NCI-H2081 (cell line): ENCODE results near the gene ARRDC5.
A peak's percentile ranks its signal among the peaks of the same experiment; 100 is the strongest.
"Not testable (repeated sequence)": the region's sequence is repeated elsewhere in the genome, so short reads cannot be mapped to it uniquely, and the experiment has no call there.

Experiments used
- DNase-seq, 2 experiments: peaks; one replicate each; lab custom pipeline; 2025; lab: John Stamatoyannopoulos, UW

Gene ARRDC5

DNA sequence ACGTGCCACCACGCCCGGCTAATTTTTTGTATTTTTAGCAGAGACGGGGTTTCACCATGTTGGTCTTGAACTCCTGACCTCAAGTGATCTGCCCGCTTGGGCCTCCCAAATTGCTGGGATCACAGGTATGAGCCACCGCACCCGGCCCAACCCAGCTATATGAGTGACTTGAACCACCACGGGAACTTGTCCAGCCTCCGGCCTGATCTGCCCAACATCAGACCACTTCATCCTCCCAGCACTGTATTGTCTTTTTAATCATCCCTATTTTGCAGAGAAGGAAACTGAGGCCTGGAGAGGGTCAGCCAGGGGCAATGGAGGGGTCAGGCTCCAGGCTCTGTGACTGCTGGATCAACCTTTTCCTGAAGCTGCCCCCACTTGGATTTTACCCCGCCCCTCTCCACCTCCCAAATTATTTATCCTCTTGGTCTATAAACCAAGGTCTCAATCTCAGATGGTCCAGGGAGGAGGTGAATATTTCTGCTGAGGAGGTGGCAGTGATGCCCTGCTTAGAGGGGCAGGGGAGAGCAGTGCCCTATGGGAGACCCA is 34.3 kb downstream of the ARRDC5 start:
- DNase-seq: no peak

DNA sequence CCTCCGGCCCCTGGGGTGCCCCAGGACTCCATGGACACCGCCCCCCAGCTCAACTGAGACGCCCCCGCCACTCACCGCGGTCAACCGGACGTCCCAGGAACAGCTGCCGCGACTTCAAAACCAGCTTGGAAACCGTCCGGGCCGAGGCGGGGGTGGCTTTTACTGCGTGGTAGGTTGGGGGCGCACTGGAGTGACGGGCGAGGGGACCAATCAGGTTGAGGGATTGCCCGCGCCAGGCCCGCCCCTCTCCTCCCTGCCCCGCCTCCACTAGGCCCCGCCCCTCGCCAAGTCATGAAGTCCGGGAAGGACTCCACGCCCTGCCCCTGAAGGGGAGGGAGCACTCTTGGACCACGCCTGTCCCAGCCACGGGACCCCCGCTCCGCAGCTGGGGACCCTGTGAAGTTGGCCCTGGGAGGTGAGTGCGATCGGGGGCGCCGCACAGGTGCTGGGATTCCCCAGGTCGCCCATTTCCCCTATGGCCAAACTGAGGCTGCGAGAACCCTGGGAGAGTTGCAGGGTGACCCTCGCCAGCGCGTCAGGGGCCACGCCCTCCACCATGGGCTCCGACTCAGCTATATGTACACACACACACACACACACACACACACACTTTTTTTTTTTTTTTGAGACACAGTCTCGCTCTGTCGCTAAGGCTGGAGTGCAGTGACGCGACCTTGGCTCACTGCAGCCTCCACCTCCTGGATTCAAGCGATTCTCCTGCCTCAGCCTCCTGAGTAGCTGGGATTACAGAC is 35.0 kb downstream of the ARRDC5 start, which contains the start of gene PLIN3:
TSS of gene PLIN3 (minus strand) at position 134 of the 752 bp plus-strand sequence. CDS start 6,273 bp downstream, outside the sequence.
- DNase-seq: peak; percentile 42 to 50

DNA sequence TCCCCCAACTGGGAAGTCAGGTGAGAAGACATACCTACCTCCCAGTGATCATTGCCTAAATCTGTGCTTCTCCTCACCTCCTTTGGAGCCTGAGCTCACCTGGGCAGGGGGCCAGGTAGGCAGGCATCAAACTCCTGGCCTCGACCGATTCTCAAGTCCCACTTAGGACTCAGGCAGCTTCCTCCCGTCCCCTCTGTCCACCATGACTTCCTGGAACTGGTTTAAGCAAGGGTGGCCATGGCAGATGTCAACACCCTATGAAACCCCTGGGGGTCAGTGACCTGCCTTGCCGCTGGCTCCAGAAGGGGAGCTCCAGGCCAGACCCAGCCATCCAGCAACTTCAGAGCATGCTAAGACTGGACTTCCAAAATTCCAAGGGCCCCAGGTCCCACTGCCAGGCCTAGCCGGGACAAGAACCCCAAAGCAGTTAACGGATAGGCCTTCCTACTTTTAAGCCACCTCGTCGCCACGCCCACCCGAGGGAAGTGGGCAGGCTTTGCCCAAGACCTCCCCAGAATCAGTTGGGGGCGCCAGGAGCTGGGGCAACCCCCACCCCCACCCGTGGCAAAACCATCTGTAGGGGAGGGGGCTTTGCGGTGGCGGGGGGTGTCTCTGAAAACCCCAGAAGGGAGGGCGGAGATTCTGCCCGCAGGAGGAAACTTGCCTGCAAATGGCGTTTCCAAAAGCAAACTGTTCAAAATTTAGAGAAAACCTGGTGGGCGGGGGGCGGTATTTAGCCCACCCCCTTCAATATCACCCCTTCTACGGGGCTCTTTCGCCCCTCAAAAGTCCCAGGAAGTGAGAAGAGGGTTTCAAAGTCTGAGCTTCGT is 35.9 kb downstream of the ARRDC5 start:
- DNase-seq: no peak

DNA sequence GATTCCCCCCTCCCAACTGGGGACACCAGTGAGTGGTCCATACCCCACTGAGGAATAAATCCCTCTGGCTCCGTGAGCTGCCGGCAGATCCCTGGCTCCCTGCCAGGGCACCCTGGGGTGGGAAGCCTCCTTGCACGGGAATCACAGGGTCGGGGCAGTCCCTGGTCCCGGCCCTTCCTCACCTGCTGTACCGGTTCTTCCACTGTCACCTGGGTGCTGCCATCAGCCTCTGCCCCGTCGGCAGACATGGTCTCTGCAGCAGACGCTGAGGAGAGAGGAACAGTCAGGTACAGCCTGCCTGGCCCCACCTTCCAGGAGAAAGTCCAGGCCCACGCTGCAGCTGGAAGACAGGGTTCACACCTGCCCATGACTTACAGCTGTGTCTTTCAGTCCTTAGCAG is 41.5 kb downstream of the ARRDC5 start:
- peak in 1 of 2 experiments; percentile 13 for DNase-seq

DNA sequence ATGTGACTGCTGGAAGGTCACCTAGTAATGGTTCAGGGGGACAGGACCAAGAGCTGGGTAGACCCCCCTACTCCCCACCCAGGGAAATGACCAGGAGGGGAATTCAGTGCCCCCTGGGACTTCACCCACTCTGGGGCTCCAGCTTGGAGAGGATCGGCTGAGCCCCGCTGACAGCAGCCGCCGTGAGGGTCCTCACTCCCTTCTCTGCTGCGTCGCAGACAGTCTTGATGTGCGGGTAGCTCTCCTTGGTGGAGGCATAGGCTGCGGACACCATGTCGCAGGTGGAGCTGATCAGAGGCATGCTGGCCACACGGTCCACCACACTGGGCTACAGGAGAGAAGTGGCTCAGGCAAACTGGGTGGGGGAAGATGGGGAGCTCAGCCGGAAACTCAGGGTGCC is 43.0 kb downstream of the ARRDC5 start:
- DNase-seq: no peak

DNA sequence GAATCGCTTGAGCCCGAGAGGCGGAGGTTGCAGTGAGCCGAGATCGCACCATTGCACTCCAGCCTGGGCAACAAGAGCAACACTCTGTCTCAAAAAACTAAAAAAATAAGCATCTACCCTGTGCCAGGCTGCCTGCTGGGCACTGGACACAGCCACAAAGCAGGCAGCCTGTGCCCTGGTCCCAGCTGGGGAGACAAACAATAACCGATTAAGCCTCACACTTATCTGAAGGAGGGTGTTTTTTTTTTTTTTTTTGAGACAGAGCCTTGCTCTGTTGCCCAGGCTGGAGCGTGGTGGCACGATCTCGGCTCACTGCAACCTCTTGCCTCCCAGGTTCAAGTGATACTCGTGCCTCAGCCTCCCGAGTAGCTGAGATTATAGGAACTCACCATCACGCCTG is 46.2 kb downstream of the ARRDC5 start:
- not testable (repeated sequence) for DNase-seq

DNA sequence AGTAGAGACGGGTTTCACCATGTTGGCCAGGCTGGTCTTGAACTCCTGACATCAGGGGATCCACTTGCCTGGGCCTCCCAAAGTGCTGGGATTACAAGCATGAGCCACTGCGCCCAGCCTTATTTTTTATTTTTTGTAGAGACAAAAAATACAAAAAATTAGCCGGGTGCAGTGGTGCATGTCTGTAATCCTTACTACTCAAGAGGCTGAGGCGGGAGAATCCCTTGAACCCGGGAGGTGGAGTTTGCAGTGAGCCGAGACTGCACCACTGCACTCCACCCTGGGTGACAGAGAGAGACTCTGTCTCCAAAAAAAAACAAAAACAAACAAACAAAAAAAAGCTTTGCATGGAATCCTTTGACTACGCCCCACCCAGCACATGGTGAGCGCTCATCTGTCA is 49.2 kb downstream of the ARRDC5 start:
- not testable (repeated sequence) for DNase-seq

DNA sequence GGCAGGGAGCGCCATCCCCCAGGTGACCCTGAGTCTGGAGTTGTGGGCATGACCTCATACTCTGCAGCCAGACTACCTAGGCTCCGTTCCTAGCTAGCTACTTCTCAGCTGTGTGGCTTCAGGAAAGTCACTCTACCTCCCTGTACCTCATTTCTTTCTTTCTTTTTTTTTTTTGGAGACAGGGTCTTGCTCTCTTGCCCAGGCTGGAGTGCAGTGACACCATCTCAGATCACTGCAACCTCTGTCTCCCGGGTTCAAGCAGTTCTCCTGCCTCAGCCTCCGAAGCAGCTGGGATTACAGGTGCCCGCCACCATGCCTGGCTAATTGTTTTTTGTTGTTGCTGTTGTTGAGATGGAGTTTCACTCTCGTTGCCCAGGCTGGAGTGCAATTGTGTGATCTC is 50.2 kb downstream of the ARRDC5 start:
- no peak for DNase-seq

DNA sequence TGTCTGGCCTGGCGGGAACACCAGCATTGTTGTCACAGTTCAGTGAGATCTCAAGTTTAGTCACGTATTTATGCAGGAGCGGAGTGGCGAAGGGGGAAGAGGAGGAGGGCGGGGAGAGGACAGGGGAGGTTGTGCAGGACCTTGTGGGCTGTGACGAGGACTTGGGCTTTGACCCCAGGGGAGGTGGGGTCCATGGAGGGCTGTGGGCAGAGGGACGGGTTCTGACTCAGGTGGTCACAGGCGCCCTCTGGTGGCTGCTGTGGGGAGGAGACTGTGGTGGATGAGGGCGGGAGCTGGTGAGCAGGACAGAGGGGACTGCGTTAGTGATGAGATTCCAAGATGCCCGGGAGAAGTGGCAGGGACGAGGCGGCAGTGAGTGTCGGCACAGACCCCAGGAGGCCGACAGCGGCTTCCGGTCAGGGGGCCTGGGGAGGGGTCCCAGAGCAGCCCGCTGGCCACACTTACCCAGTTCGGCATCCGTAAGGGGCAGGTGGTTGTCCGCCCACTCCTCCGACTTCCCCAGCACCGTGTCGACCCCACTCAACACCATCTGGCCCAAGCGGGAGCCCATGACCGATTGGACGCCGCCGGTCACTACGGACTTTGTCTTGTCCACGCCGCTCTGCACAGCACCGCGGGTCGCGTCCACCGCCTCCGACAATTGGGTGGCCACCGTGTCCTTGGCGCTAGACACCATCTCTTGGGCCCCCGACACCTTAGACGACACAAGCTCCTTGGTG is 51.0 kb downstream of the ARRDC5 start:
- peak in 1 of 2 experiments; percentile 7 for DNase-seq

DNA sequence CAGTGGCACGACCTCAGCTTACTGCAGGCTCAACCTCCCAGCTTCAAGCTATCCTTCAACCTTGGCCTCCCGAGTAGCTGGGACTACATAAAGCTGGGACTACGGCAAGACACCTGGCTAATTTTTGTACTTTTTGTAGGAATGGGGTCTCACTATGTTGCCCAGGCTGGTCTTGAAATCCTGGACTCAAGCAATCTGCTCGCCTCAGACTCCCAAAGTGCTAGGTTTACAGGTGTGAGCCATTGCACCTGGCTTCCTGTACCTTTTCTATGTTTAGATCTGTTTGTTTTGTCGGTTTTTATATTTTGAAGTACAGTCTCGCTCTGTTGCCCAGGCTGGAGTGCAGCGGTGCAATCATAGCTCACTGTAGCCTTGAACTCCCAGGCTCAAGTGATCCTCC is 53.7 kb downstream of the ARRDC5 start:
- no peak for DNase-seq

DNA sequence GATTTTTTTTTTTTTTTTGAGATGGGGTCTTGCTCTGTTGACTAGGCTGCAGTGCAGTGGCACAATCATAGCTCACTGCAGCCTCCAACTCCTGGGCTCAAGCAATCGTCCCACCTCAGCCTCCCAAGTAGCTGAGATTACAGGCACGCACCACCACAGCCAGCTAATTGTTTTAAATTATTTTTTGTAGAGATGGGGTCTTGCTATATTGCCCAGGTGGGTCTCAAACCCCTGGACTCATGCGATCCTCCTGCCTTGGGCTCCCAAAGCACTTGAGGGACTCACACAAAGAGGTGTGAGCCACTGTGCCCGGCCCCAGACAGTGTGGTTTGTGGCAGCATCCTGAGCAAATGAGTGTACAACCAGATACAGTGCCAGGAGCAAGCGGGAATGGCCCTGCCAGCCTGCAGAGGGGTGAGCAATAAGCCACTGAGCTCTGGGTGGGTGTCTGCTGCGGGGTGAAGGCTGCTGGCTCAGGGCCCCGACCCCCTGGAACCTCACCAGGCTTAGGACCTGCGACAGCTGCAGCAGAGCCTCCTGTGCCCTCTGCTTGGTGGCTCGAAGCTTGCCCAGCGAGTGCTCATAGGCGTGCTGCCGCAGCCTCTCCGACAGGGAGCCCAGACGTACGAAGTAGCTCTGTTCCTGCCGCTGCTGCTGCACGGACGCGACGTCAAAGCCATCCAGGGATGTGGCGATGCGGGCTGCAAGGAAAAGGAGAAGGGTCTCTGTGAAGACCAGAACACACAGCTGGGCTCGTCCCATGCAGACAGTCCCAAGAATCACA is 55.3 kb downstream of the ARRDC5 start:
- no peak for DNase-seq

DNA sequence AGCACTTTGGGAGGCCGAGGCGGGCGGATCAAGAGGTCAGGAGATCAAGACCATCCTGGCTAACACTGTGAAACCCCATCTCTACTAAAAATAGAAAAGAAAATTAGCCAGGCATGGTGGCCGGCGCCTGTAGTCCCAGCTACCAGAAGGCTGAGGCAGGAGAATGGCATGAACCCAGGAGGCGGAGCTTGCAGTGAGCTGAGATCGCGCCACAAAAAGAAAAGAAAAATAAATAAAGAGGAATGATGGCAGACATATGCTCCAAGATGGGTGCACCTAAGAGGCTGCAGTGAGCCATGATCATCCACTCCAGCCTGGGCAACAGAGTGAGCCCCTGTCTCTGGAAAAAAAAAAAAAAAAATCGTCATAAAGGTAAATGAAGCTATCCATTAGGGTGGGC is 56.7 kb downstream of the ARRDC5 start:
- DNase-seq: not testable (repeated sequence)

DNA sequence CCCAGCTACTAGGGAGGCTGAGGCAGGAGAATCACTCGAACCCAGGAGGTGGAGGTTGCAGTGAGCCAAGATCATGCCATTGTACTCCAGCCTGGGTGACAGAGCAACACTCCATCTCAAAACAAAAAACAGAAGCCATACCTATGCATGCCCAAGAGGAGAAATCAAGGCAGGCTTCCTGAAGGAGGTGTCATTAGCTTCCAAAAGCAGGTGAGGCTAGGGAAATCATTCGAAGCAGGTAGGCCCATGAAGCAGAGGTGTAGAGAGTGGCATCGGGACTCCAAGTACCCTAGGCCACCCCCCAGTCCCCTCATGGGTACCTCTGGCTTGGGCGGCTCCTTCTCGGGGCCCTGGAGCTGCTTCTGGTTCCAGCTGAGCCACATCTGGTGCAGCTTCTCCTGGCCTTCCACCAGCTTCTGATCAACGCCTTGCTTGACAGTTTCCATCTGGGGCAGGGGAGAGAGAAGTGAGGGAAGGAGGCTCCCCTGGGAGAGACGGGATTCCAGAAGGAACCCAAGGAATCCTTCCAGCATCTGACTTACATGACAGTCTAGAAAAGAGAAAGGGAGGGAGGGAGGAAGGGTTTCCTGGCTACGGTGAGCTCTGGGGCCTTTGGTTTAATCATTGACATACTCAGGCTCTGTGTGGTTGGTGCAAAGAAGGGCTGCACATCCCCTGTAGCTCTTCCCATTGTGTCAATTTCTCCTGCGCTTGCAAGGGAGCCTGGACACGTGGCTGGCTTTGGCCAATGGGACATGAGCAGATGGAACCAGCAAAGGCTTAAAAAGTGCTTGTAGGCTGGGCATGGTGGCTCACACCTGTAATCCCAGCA is 58.1 kb downstream of the ARRDC5 start:
- DNase-seq: no peak

DNA sequence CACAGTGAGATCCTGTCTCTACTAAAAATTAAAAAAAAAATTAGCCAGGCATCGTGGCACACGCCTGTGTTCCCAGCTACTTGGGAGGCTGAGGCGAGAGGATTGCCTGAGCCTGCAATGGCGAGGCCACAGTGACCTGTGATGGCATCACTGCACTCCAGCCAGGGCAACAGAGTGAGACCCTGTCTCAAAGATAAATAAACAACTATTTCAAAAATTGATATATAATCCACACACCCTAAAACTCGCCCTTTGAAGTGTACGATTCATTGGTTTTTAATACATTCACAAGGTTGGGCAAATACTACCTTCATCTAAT is 59.1 kb downstream of the ARRDC5 start:
- no peak for DNase-seq
